Measurements from ENCODE around the gene USP6NL.

DNA sequence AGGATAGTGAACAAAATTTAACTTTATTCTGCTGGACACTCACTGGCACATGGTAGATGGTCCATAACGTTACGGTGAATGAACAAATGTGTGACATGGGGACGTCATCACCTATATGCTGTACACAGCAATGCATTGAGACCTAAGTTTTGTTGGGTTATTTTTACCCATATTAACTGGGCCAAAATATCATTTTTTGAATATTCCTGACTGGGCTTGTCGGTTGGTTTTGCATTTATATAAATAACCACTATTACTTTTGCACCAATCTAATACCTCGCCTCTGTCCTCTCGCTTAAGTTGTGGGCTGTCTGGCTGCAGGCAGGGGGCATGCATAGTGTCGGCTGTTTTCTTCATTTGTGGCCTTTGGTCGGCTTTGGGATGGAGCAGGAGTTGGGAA lies 161.7 kb downstream of the USP6NL start:
- TF ChIP-seq RFX5 (IDR thresholded peaks at IDR 0.05; ENCODE audit: low read depth, low read length) (no peak), NBN (IDR thresholded peaks at IDR 0.05) (no peak), CTCF (IDR thresholded peaks at IDR 0.05 in 2 of 3, conservative IDR thresholded peaks at IDR 0.05 in 1 of 3; ENCODE audit: control insufficient read depth in 2 of 3, extremely low read depth in 1 of 3, insufficient read depth in 1 of 3, low read depth in 3 of 3, low read length in 3 of 3) (no peak), EGR1 (IDR thresholded peaks at IDR 0.05; ENCODE audit: borderline replicate concordance in 1 of 2, low read depth in 2 of 2, low read length in 2 of 2) (no peak), HDGF (IDR thresholded peaks at IDR 0.05) (no peak), SKIL (IDR thresholded peaks at IDR 0.05; ENCODE audit: low read depth, poor library complexity, severe bottlenecking) (no peak), MXI1 (IDR thresholded peaks at IDR 0.05; ENCODE audit: low read depth, low read length) (no peak), GABPA (IDR thresholded peaks at IDR 0.05; ENCODE audit: low read depth) (no peak), RAD21 (IDR thresholded peaks at IDR 0.05; ENCODE audit: insufficient read depth, low read depth, low read length) (no peak), ZNF274 (IDR thresholded peaks at IDR 0.05; ENCODE audit: insufficient read depth, insufficient read length) (no peak), POLR2A (IDR thresholded peaks at IDR 0.05; ENCODE audit: low read depth, low read length) (no peak), TAF1 (IDR thresholded peaks at IDR 0.05; ENCODE audit: borderline replicate concordance, low read depth, low read length) (no peak)

Data from GM12878 (cell line).